ENCODE data around the gene IRF9. TPM values are rescaled to one million over a fixed set of nuclear protein-coding genes. Genes with fewer than 3 reads are reported as not detected.

The IRF9 gene
- total and polyA plus RNA-seq, 2 of the 4 experiments (the other 2 are of a cell fraction): 25.6 to 34.6 TPM

GRCh38 chr14:24151404-24152080 is 9.5 kb upstream of the IRF9 start:
- H2AK9ac ChIP-seq (replicated peaks; ENCODE audit: low read depth, low read length, poor library complexity): no peak overlapping the region
- no peak for TF ChIP-seq USF2 (IDR thresholded peaks at IDR 0.05; ENCODE audit: low read depth, low read length)
- TF ChIP-seq BHLHE40 (IDR thresholded peaks at IDR 0.05; ENCODE audit: low read depth, low read length): no peak
- H2BK15ac ChIP-seq (ENCODE audit: low read depth, low read length): no peak overlapping the region
- intact Hi-C loops (cut with micrococcal nuclease) (no loop called here), in situ Hi-C loops (cut with MboI; ENCODE audit: low sequenced_read_pairs) (no loop called here), dilution Hi-C loops (cut with HindIII; ENCODE audit: low sequenced_read_pairs, unreplicated experiment) (no loop called here)
- no peak overlapping the region for H2BK20ac ChIP-seq (ENCODE audit: low read depth, low read length)
- no peaks in the 10 kb centered on the region for H3K27me3 ChIP-seq (ENCODE audit: control insufficient read depth, insufficient read depth, low read length)
- ATAC-seq (ENCODE audit: low read depth): no peak
- ChIA-PET CTCF (interaction anchor here (4.3 kb wide), 1 partner anchor 9 kb away, joined by 14 read pairs; the partner anchor contains the start of gene IRF9), POLR2A (ENCODE audit: unreplicated experiment) (no interaction called here)
- no peak overlapping the region for H3K18ac ChIP-seq (ENCODE audit: low read depth, low read length)
- no peak overlapping the region for H4K91ac ChIP-seq (ENCODE audit: insufficient read depth, low read depth, low read length)
- no peaks in the 10 kb centered on the region for H3K9me3 ChIP-seq (ENCODE audit: control insufficient read depth, insufficient read depth, low read length)
- H2AFZ ChIP-seq (replicated peaks; ENCODE audit: low read length, poor library complexity): no peak overlapping the region
- H3K4ac ChIP-seq (ENCODE audit: low read depth, low read length): no peak overlapping the region
- WGBS, 2 experiments (ENCODE audit: extremely low coverage in 2 of 2, insufficient read length in 1 of 2): no CpG with 5 or more reads among the region's 16 CpGs
- H2BK120ac ChIP-seq (ENCODE audit: low read depth, low read length): no peak overlapping the region
- H2AK5ac ChIP-seq (ENCODE audit: low read depth, low read length): no peak overlapping the region
- H4K8ac ChIP-seq (ENCODE audit: low read depth in 2 of 2, low read length in 2 of 2): no peak overlapping the region
- no peak overlapping the region for H3K27ac ChIP-seq (ENCODE audit: insufficient read depth, low read length)
- BruUV-seq (replicated peaks): no TSS peak
- H3K9me1 ChIP-seq (ENCODE audit: insufficient read depth, low read length): no peaks in the 10 kb centered on the region
- peaks cover 19 to 41% of the 10 kb centered on the region in 2 experiments for H3K79me1 ChIP-seq (ENCODE audit: low read depth in 1 of 2, low read length in 2 of 2)
- H3K4me2 ChIP-seq (ENCODE audit: low read depth, low read length): no peak overlapping the region
- peaks cover 10% of the 10 kb centered on the region for H4K20me1 ChIP-seq (ENCODE audit: insufficient read depth, low read length)
- H3K56ac ChIP-seq (ENCODE audit: extremely low read depth, insufficient read depth, low read length): no peak overlapping the region
- no peak overlapping the region for H3K14ac ChIP-seq (replicated peaks; ENCODE audit: low read depth, low read length)
- H3K4me1 ChIP-seq (ENCODE audit: control insufficient read depth, insufficient read depth, low read length): peaks cover 3% of the 10 kb centered on the region
- DNase-seq: no peak
- H3K9ac ChIP-seq (ENCODE audit: low read depth, low read length): no peak overlapping the region
- H3K23ac ChIP-seq (ENCODE audit: low read depth, low read length): no peak overlapping the region
- peaks cover 55% of the 10 kb centered on the region for H3K36me3 ChIP-seq (ENCODE audit: control insufficient read depth, insufficient read depth, low read length)
- H4K5ac ChIP-seq (ENCODE audit: low read depth, low read length): no peak overlapping the region
- no peak overlapping the region for H3K4me3 ChIP-seq (ENCODE audit: insufficient read depth, low read depth, low read length)
- H2BK5ac ChIP-seq (ENCODE audit: low read depth, low read length, poor library complexity, severe bottlenecking): no peak overlapping the region

Measured in IMR-90 (cell line).